ENCODE measurements around the gene PFAS. TPM values are rescaled to one million over a fixed set of nuclear protein-coding genes. Genes with fewer than 3 reads are reported as not detected.
"Not testable (repeated sequence)": the region's sequence is repeated elsewhere in the genome, so short reads cannot be mapped to it uniquely, and the experiment has no call there.

The PFAS gene
- 62.8 TPM for polyA plus RNA-seq (2013, experiment 1 of 4)
- polyA plus RNA-seq (2013, experiment 2 of 4) = 69.5 TPM
- polyA plus RNA-seq (2013, experiment 3 of 4) = 42.7 TPM
- 47.3 TPM for polyA plus RNA-seq (2013, experiment 4 of 4)

- H3K9me3 ChIP-seq (ENCODE audit: control insufficient read depth, low read length) = no peaks in the 10 kb centered on the region
- 0% methylated on average over 58 of the region's 58 CpGs for WGBS, 2 experiments
- no peaks in the 10 kb centered on the region for H3K36me3 ChIP-seq (ENCODE audit: control insufficient read depth, insufficient read depth, low read length)
- H3K4me1 ChIP-seq (ENCODE audit: control insufficient read depth, insufficient read depth, low read length) = peaks cover 11% of the 10 kb centered on the region
- peak within 1 kb of the TSS; percentile 93 for H3K27ac ChIP-seq (ENCODE audit: insufficient read depth, low read depth, low read length, poor library complexity, severe bottlenecking)
- H3K4me3 ChIP-seq (ENCODE audit: insufficient read depth, low read depth, low read length) = peak within 1 kb of the TSS; percentile 99
- H3K27me3 ChIP-seq (ENCODE audit: control insufficient read depth, insufficient read depth, low read length, poor library complexity, severe bottlenecking) = no peaks in the 10 kb centered on the region
These were observed at the start of gene PFAS for GRCh38 chr17:8248751-8249607. PFAS (plus strand) TSS chr17:8249289; CDS start chr17:8253938, 4,649 bp downstream.

DNA sequence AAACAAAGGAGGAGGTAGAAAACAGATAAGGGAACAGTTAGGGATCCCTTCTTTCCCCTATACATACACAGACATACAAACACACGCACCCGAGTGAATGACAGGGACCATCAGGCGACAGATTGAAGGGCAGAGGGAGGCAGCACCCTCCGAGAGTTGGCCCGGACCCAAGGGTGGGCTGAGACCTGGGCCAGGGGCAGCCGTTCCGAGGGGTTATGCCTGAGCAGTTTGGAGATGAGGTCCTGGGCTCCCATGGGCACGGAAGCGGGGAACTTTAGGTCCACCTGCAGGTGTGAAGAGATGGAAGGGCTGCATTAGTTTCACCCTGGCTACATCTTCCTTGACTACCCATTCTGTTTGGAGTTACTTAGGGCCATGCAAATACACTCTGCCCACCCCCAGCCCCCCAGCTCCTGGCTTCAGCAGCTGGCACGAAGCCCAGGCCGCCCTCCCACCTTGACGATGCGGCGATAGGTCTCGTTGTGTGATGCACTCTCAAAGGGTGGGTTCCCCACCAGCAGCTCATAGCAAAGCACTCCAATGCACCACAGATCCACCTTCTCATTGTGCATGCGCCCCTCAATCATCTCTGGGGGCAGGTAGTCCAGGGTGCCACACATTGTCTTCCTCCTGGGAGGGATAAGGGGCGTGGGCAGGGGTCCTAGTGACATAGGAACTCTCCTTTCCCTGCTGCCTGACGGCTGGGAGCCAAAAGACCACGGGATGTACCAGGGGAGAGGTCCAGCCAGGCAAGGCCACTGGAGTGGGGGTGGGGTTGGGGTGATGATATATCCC is 44.1 kb upstream of the PFAS start:
- 91 to 92% methylated on average over 19 of the region's 19 CpGs for WGBS, 2 experiments
- H3K27me3 ChIP-seq (ENCODE audit: control insufficient read depth, insufficient read depth, low read length, poor library complexity, severe bottlenecking) = no peaks in the 10 kb centered on the region
- no peak overlapping the region for H3K4me3 ChIP-seq (ENCODE audit: insufficient read depth, low read depth, low read length)
- no peaks in the 10 kb centered on the region for H3K9me3 ChIP-seq (ENCODE audit: control insufficient read depth, low read length)
- H3K4me1 ChIP-seq (ENCODE audit: control insufficient read depth, insufficient read depth, low read length) = peaks cover 5% of the 10 kb centered on the region
- no peak overlapping the region for H3K27ac ChIP-seq (ENCODE audit: insufficient read depth, low read depth, low read length, poor library complexity, severe bottlenecking)
- H3K36me3 ChIP-seq (ENCODE audit: control insufficient read depth, insufficient read depth, low read length) = peaks cover 40% of the 10 kb centered on the region

- Histone ChIP-seq H3K27me3 (ENCODE audit: control insufficient read depth, insufficient read depth, low read length, poor library complexity, severe bottlenecking) (no peaks in the 10 kb centered on the region), H3K36me3 (ENCODE audit: control insufficient read depth, insufficient read depth, low read length) (peaks cover 40% of the 10 kb centered on the region), H3K4me1 (ENCODE audit: control insufficient read depth, insufficient read depth, low read length) (peaks cover 5% of the 10 kb centered on the region), H3K27ac (ENCODE audit: insufficient read depth, low read depth, low read length, poor library complexity, severe bottlenecking) (no peak overlapping the region), H3K9me3 (ENCODE audit: control insufficient read depth, low read length) (no peaks in the 10 kb centered on the region), H3K4me3 (ENCODE audit: insufficient read depth, low read depth, low read length) (no peak overlapping the region)
- WGBS, 2 experiments = 96 to 99% methylated on average over 12 of the region's 12 CpGs
These were observed 42.6 kb upstream of the PFAS start for GRCh38 chr17:8206536-8206935.

- H3K36me3 ChIP-seq (ENCODE audit: control insufficient read depth, insufficient read depth, low read length) = peaks cover 29% of the 10 kb centered on the region
- H3K4me1 ChIP-seq (ENCODE audit: control insufficient read depth, insufficient read depth, low read length) = peaks cover 5% of the 10 kb centered on the region
- peak within 1 kb of the TSS; percentile 66 for H3K4me3 ChIP-seq (ENCODE audit: insufficient read depth, low read depth, low read length)
- no peaks in the 10 kb centered on the region for H3K27me3 ChIP-seq (ENCODE audit: control insufficient read depth, insufficient read depth, low read length, poor library complexity, severe bottlenecking)
- H3K27ac ChIP-seq (ENCODE audit: insufficient read depth, low read depth, low read length, poor library complexity, severe bottlenecking) = peak within 1 kb of the TSS; percentile 55
- no peaks in the 10 kb centered on the region for H3K9me3 ChIP-seq (ENCODE audit: control insufficient read depth, low read length)
- WGBS, 2 experiments = 0 to 1% methylated on average over 46 of the region's 46 CpGs
These were observed 39.0 kb upstream of the PFAS start, which contains the start of gene AURKB for GRCh38 chr17:8209907-8210760. AURKB (minus strand) TSS chr17:8210575; CDS start chr17:8210224, 351 bp downstream.

DNA sequence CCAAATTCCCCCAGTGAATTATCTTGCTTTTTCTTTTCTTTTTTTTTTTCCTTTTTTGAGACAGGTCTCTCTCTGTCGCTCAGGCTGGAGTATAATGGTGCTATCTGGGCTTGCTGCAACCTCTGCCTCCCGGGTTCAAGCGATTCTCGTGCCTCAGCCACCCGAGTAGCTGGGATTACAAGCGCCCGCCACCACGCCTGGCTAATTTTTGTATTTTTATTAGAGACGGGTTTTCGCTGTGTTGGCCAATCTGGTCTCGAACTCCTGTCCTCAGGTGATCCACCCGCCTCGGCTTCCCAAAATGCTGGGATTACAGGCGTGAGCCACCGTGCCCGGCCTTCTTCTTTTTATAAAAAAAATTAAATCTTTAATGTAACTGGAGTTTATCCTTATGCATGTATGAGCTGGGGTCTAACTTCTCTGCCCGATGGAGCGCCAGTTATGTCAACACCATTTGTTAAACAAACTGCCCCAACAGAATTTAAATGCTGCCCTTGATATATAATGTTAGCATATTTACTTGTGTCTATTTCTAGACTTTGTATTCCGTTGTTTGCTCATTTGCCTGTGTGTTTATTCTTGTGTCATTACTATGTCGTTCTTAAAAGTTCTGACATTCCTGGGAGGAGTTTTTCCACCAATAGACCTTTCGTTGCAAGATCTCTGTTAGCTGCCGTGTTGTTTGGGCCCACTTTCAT is 38.2 kb upstream of the PFAS start:
- H3K9me3 ChIP-seq (ENCODE audit: control insufficient read depth, low read length) = no peaks in the 10 kb centered on the region
- H3K27me3 ChIP-seq (ENCODE audit: control insufficient read depth, insufficient read depth, low read length, poor library complexity, severe bottlenecking) = no peaks in the 10 kb centered on the region
- H3K4me3 ChIP-seq (ENCODE audit: insufficient read depth, low read depth, low read length) = peak overlapping the region; percentile 66
- H3K36me3 ChIP-seq (ENCODE audit: control insufficient read depth, insufficient read depth, low read length) = peaks cover 21% of the 10 kb centered on the region
- peak overlapping the region; percentile 55 for H3K27ac ChIP-seq (ENCODE audit: insufficient read depth, low read depth, low read length, poor library complexity, severe bottlenecking)
- peaks cover 5% of the 10 kb centered on the region for H3K4me1 ChIP-seq (ENCODE audit: control insufficient read depth, insufficient read depth, low read length)
- 66 to 70% methylated on average over 19 to 20 of the region's 22 CpGs for WGBS, 2 experiments

DNA sequence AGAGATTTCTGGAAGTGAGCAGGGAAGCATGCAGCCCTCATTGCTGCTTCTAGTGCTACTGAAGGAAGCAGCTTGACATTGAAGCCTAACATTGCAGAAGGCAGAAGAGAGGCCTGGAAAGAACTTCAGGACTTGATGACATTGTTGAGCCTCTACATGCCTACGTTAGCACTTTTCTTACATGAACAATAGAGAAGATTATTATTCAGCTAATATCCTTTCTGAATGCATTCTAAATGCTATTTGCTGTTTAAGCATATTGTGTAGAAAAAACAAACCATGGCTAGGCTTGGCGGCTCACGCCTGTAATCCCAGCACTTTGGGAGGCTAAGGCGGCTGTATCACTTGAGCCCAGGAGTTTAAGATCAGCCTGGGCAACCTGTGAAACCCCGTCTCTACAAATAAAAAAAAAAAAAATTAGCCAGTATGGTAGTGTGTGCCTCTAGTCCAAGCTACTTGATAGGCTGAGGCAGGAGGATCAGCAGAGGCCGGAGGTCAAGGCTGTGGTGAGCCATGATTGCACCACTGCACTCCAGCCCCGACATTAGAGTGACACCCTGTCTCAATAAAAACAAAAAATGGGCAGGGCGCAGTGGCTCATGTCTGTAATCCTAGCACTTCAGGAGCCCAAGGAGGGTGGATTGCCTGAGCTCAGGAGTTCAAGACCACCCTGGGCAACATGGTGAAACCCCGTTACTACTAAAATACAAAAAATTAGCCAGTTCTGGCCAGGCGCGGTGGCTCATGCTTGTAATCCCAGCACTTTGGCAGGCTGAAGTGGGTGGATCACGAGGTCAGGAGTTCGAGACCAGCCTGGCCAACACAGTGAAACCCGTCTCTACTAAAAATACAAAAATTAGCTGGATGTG is 36.5 kb upstream of the PFAS start:
- WGBS, 2 experiments = 87 to 90% methylated on average over 14 of the region's 14 CpGs
- Histone ChIP-seq H3K36me3 (ENCODE audit: control insufficient read depth, insufficient read depth, low read length) (peaks cover 5% of the 10 kb centered on the region), H3K4me3 (ENCODE audit: insufficient read depth, low read depth, low read length) (no peak overlapping the region), H3K4me1 (ENCODE audit: control insufficient read depth, insufficient read depth, low read length) (peaks cover 5% of the 10 kb centered on the region), H3K27me3 (ENCODE audit: control insufficient read depth, insufficient read depth, low read length, poor library complexity, severe bottlenecking) (no peaks in the 10 kb centered on the region), H3K27ac (ENCODE audit: insufficient read depth, low read depth, low read length, poor library complexity, severe bottlenecking) (no peak overlapping the region), H3K9me3 (ENCODE audit: control insufficient read depth, low read length) (no peaks in the 10 kb centered on the region)

- H3K36me3 ChIP-seq (ENCODE audit: control insufficient read depth, insufficient read depth, low read length); H3K27me3 ChIP-seq (ENCODE audit: control insufficient read depth, insufficient read depth, low read length, poor library complexity, severe bottlenecking); H3K27ac ChIP-seq (ENCODE audit: insufficient read depth, low read depth, low read length, poor library complexity, severe bottlenecking); H3K9me3 ChIP-seq (ENCODE audit: control insufficient read depth, low read length); H3K4me3 ChIP-seq (ENCODE audit: insufficient read depth, low read depth, low read length); H3K4me1 ChIP-seq (ENCODE audit: control insufficient read depth, insufficient read depth, low read length): not testable (repeated sequence)
- WGBS, 2 experiments = 84 to 87% methylated on average over 15 of the region's 15 CpGs
These were observed 35.1 kb upstream of the PFAS start for GRCh38 chr17:8214000-8214399.

DNA sequence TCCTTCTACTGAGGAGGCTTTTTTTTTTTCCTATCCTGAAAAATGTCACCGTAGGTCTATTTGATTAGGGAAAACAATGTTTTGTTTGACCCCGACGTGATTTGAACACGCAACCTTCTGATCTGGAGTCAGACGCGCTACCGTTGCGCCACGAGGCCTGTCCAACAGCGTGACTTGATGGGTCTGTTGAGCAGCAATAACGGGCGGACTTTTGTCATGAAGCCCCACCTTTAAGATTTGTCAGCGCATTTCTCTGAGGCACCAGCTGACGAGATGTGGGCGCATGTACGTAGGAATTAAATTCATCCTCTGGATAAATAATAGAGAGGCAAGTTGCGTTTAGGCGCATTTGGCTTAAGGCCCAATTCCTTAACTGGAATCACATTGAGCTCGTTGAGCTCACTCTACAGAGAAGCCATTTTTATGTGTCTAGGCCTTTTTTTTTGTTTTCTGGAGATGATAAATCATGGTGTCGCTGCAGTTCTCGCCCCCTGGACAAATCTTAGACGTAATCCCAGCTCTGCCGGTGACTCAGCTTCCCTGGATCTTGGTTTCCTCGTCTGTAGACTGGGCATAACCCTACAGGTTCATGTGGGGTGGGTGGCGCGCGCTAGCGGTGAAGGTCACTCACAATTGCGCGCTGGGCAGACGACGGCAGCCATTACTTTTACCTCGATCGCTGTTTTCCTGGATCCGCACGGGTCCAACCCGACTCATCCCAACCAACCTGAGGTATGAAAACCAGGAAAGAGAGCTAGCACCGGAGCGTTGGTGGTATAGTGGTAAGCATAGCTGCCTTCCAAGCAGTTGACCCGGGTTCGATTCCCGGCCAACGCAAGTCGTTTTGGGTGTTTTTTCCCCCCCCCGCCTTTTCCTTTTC is 28.1 kb upstream of the PFAS start:
- Histone ChIP-seq H3K36me3 (ENCODE audit: control insufficient read depth, insufficient read depth, low read length) (no peaks in the 10 kb centered on the region), H3K27ac (ENCODE audit: insufficient read depth, low read depth, low read length, poor library complexity, severe bottlenecking) (peak overlapping the region; percentile 77), H3K4me1 (ENCODE audit: control insufficient read depth, insufficient read depth, low read length) (no peaks in the 10 kb centered on the region), H3K27me3 (ENCODE audit: control insufficient read depth, insufficient read depth, low read length, poor library complexity, severe bottlenecking) (no peaks in the 10 kb centered on the region), H3K9me3 (ENCODE audit: control insufficient read depth, low read length) (no peaks in the 10 kb centered on the region), H3K4me3 (ENCODE audit: insufficient read depth, low read depth, low read length) (peak overlapping the region; percentile 96)
- 0 to 1% methylated on average over 45 of the region's 45 CpGs for WGBS, 2 experiments

All from ectodermal cell (in vitro differentiated cells).